ELR (cell line): ENCODE results near the gene CSRP2.

Experiments
- DNase-seq: peaks from one replicate; pipeline ENCODE4 v3.0.0-alpha.2; 2015; ENCODE audit warnings: low read depth

The CSRP2 gene

GRCh38 chr12:76863005-76863670, 15.7 kb downstream of the CSRP2 start:
- peak; percentile 72 for DNase-seq

DNA sequence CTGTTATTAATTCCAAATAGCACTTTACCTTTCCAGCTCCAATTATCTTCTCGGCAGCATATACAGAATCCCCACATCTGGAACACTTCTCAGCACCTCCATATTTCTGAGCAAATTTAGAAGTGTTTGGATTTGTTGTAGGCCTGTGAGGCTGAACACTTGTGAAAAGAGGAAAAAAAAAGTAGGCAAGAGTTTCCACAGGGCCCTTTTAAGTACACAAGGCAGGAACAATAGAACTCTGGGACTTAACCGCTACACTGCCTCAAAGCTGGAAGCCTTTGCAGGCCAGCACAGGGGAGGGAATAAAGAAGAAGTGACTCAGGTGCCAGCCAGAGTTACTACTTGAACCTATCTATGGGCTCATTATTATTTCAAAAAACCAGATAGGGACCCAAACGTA, 18.6 kb downstream of the CSRP2 start:
- no peak for DNase-seq

DNA sequence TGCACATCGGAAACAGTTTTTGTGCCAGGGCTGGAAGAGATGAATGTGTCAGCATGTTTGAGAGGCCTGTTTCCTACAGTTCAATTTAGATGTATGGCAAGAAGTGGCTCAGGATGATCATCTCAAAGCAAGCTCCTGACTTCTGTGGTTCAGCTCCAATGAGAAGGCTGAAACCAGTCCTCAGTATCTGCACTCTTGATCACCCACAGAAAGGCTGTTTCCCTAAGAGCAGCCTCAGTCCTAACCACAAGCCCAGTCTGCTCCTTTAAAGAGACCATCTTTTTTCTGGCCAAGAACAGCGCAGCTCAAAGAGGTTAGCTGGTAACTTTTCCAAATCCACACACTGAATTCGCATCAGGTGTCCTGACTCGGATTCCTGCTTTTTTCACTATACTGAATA, 19.2 kb downstream of the CSRP2 start:
- DNase-seq: no peak

DNA sequence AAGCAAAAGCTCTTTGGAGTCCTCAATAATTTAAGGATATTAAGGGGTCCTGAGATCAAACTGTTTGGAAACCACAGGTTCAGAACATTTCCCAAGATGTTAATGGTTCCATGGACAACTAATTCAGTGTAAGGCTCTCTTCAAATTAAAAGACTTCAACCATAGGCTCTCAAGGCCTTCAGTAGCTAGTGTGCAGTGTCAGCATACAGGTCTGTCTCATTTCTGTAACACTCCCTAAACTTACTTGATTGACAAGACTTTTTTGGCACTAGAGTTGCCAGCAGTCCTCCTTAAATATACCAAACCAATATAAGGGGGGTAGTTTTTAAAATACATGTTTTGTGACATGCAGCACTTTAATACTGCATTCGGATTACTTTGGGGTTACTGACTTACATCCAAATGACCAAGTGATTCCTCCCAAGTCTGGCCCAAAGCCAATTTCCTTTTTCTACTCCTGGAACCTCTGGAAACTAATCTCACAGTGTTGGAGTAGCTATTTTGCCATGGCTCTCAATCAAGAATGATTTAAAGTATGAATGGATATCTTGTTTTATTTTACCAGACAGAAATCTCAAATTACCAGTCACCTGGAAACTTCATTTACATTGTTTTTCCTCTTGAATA, 22.7 kb downstream of the CSRP2 start:
- DNase-seq: no peak

- no peak for DNase-seq
These were observed 23.5 kb downstream of the CSRP2 start for GRCh38 chr12:76855271-76855670.

DNA sequence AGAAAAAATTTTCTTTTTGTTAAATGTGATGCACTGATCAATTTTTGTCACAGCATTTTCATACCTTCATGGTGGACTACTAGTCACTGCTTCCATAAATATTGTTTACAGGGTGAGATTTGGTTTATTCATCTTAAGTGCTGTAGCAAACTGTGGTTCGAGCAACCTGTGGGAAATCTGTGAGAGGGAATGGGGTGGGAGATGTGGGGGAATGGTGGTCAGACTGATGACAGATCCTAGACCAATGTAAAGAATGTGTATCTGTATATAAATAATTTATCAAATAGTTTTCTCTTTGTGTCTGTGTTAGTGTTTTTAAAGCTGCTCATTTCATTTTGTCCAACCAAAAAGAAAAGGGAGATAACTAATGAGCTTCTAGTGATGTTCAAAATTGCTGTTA, 26.7 kb downstream of the CSRP2 start:
- no peak for DNase-seq

DNA sequence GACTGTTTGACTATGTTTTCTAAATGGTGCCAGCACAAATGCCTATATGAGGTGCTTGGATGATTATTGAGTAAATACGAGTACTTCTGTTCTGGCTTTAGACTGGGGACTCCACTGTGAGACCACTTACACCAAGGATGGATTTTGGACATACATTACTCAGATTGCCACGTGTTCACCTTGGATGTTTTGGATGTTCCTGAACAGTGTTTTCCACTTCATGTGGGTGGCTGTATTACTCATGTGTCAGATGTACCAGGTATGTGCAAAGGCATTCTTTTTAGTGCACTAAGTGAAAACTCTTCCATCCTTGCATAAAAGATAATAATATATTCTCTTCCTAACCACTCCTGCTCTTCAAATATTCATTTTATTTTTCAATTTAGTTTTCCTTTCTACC, 30.7 kb downstream of the CSRP2 start:
- no peak for DNase-seq

DNA sequence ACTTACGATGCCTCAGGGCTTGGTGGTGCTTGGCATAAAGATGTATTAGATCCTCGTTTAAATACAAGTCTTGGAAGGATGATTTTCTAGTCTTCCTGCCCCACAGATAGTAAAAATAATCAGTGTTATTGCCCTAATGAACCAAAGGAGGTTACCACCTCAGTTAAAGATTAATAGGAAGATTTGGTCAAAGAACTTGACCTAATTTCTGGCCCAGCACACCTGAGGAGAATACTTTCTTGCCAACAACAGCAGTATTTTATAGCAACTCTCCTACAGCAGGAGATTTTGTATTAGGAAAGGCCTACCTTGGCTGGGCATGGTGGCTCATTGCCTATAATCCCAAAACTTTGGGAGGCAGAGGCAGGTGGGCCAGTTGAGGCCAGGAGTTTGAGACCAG, 31.6 kb downstream of the CSRP2 start:
- no peak for DNase-seq

- no peak for DNase-seq
These were observed 42.2 kb downstream of the CSRP2 start for GRCh38 chr12:76836633-76837032.

GRCh38 chr12:76830436-76830835, 48.4 kb downstream of the CSRP2 start:
- no peak for DNase-seq

- peak; percentile 61 for DNase-seq
These were observed 57.8 kb downstream of the CSRP2 start for GRCh38 chr12:76820888-76821482.

DNA sequence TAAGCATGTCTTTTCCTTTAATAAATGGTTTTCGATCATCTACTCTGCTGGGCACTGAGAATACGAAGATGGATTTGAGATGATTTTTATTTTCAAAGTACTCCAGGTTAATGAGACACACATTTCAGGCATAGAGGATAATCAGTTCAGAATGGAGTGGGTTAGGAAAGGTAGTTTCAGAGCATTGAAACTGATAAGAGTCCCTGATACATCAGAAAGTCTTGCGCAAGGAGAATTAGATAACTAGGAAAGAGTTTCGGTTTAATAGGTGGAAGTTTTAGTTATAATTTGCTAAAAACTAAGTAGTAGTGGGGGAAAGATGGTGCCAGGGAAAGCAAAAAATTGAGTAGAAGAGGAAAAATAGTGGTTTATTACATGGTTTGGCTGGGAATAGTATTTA, 64.8 kb downstream of the CSRP2 start:
- DNase-seq: no peak

- DNase-seq: no peak
These were observed 65.6 kb downstream of the CSRP2 start for GRCh38 chr12:76813265-76813664.

GRCh38 chr12:76811976-76812375, 66.8 kb downstream of the CSRP2 start:
- DNase-seq: no peak

- no peak for DNase-seq
These were observed 68.0 kb downstream of the CSRP2 start for GRCh38 chr12:76810671-76811419.
